Measurements from ENCODE around the gene KHSRP. TPM values are rescaled to one million over a fixed set of nuclear protein-coding genes. Genes with fewer than 3 reads are reported as not detected.

The KHSRP gene
- total and polyA plus RNA-seq, 2 of the 4 experiments (the other 2 are of a cell fraction) = 31.9 to 93.7 TPM

- no peak overlapping the region for H3K4me3 ChIP-seq (ENCODE audit: insufficient read depth, low read depth, low read length)
- no peak overlapping the region for H2BK5ac ChIP-seq (ENCODE audit: low read depth, low read length, poor library complexity, severe bottlenecking)
- H3K56ac ChIP-seq (ENCODE audit: extremely low read depth, insufficient read depth, low read length) = no peak overlapping the region
- no peak overlapping the region for H4K5ac ChIP-seq (ENCODE audit: low read depth, low read length)
- no peaks in the 10 kb centered on the region for H3K9me3 ChIP-seq (ENCODE audit: control insufficient read depth, insufficient read depth, low read length)
- no peak for DNase-seq
- no peak overlapping the region for H4K8ac ChIP-seq (ENCODE audit: low read depth in 2 of 2, low read length in 2 of 2)
- TF ChIP-seq POLR2A (IDR thresholded peaks at IDR 0.05; ENCODE audit: low read depth, low read length) (no peak), NFE2L2 (IDR thresholded peaks at IDR 0.05; ENCODE audit: low read depth, low read length) (no peak), MXI1 (IDR thresholded peaks at IDR 0.05; ENCODE audit: borderline replicate concordance, low read depth, low read length) (no peak), MAZ (IDR thresholded peaks at IDR 0.05; ENCODE audit: borderline replicate concordance, low read depth, low read length) (no peak), ELK1 (IDR thresholded peaks at IDR 0.05; ENCODE audit: borderline replicate concordance, low read depth, low read length) (no peak), CTCF (conservative IDR thresholded peaks at IDR 0.05; ENCODE audit: low read depth, low read length) (no peak), MAFK (IDR thresholded peaks at IDR 0.05; ENCODE audit: low read depth, low read length) (no peak), RAD21 (IDR thresholded peaks at IDR 0.05; ENCODE audit: low read length) (no peak), USF2 (IDR thresholded peaks at IDR 0.05; ENCODE audit: low read depth, low read length) (no peak), CEBPB (IDR thresholded peaks at IDR 0.05; ENCODE audit: low read depth, low read length) (no peak), FOS (IDR thresholded peaks at IDR 0.05; ENCODE audit: low read depth, low read length) (no peak), BHLHE40 (IDR thresholded peaks at IDR 0.05; ENCODE audit: low read depth, low read length) (no peak), RFX5 (IDR thresholded peaks at IDR 0.05; ENCODE audit: low read depth, low read length) (no peak), CHD1 (IDR thresholded peaks at IDR 0.05; ENCODE audit: low read depth, low read length) (no peak), RCOR1 (IDR thresholded peaks at IDR 0.05; ENCODE audit: insufficient replicate concordance, low read length) (no peak), SMC3 (IDR thresholded peaks at IDR 0.05; ENCODE audit: low read depth, low read length) (no peak)
- H2BK120ac ChIP-seq (ENCODE audit: low read depth, low read length) = no peak overlapping the region
- H2BK15ac ChIP-seq (ENCODE audit: low read depth, low read length) = no peak overlapping the region
- dilution Hi-C loops (cut with HindIII; ENCODE audit: low sequenced_read_pairs, unreplicated experiment) = no loop called here
- H3K9ac ChIP-seq (ENCODE audit: low read depth, low read length) = no peak overlapping the region
- intact Hi-C loops (cut with micrococcal nuclease) = no loop called here
- H3K79me1 ChIP-seq (ENCODE audit: low read depth in 1 of 2, low read length in 2 of 2) = no peaks in the 10 kb centered on the region
- H3K9me1 ChIP-seq (ENCODE audit: insufficient read depth, low read length) = no peaks in the 10 kb centered on the region; the same call in 1 of the 2 replicates
- WGBS, 2 experiments (ENCODE audit: extremely low coverage in 2 of 2, insufficient read length in 1 of 2) = 90% methylated on average over 2 of the region's 10 CpGs; no CpG with 5 or more reads in 1 of the 2 experiments
- no peak overlapping the region for H3K23ac ChIP-seq (ENCODE audit: low read depth, low read length)
- H3K36me3 ChIP-seq (ENCODE audit: control insufficient read depth, insufficient read depth, low read length) = no peaks in the 10 kb centered on the region
- no peak overlapping the region for H3K4me2 ChIP-seq (ENCODE audit: low read depth, low read length)
- H2AK5ac ChIP-seq (ENCODE audit: low read depth, low read length) = no peak overlapping the region
- no peak overlapping the region for H2AK9ac ChIP-seq (replicated peaks; ENCODE audit: low read depth, low read length, poor library complexity)
- H3K27me3 ChIP-seq (ENCODE audit: control insufficient read depth, insufficient read depth, low read length) = no peaks in the 10 kb centered on the region
- H2AFZ ChIP-seq (replicated peaks; ENCODE audit: low read length, poor library complexity) = no peak overlapping the region
- no peak overlapping the region for H3K14ac ChIP-seq (replicated peaks; ENCODE audit: low read depth, low read length)
- H2BK20ac ChIP-seq (ENCODE audit: low read depth, low read length) = no peak overlapping the region
- in situ Hi-C loops (cut with MboI; ENCODE audit: low sequenced_read_pairs) = no loop called here
- H3K27ac ChIP-seq (ENCODE audit: insufficient read depth, low read length) = no peak overlapping the region
- no peak overlapping the region for H4K91ac ChIP-seq (ENCODE audit: insufficient read depth, low read depth, low read length)
- no peak overlapping the region for H3K4ac ChIP-seq (ENCODE audit: low read depth, low read length)
- POLR2A ChIA-PET (ENCODE audit: unreplicated experiment) = no interaction called here
- no peak for ATAC-seq (ENCODE audit: low read depth)
- H3K18ac ChIP-seq (ENCODE audit: low read depth, low read length) = no peak overlapping the region
- H3K4me1 ChIP-seq (ENCODE audit: control insufficient read depth, insufficient read depth, low read length) = no peaks in the 10 kb centered on the region
- CTCF ChIA-PET = no interaction called here
- no peaks in the 10 kb centered on the region for H4K20me1 ChIP-seq (ENCODE audit: insufficient read depth, low read length)
- BruUV-seq (replicated peaks) = no TSS peak
Measured at GRCh38 chr19:6402058-6402457, 22.6 kb downstream of the KHSRP start.

Data from IMR-90 (cell line).